Mesendoderm (in vitro differentiated cells): ENCODE data around the gene SCGB1C2.
A peak's percentile ranks its signal among the peaks of the same experiment; 100 is the strongest.

Experiments used
- DNase-seq: peaks from one replicate; pipeline ENCODE4 v3.0.0; 2013
- H2AK5ac ChIP-seq: 2 replicates; pipeline ENCODE4 v1.6.1; 2013; ENCODE audit warnings: low read length, inconsistent platforms
- H2BK120ac ChIP-seq: 2 replicates; pipeline ENCODE4 v1.6.1; 2013; ENCODE audit warnings: low read depth, mild to moderate bottlenecking, low read length, moderate library complexity, mixed read lengths
- H2BK15ac ChIP-seq: replicated peaks from 2 replicates; pipeline ENCODE4 v1.6.1; 2013; ENCODE audit warnings: low read depth, mild to moderate bottlenecking, moderate library complexity
- H2BK5ac ChIP-seq: 2 replicates; pipeline ENCODE4 v1.6.1; 2013; ENCODE audit warnings: low read length, inconsistent platforms
- H3K18ac ChIP-seq: 2 replicates; pipeline ENCODE4 v1.6.1; 2013; ENCODE audit warnings: mild to moderate bottlenecking, low read length, mixed read lengths
- H3K23ac ChIP-seq: one replicate; pipeline ENCODE4 v1.6.1; 2013; ENCODE audit warnings: low read length
- H3K27ac ChIP-seq: 2 replicates; pipeline ENCODE4 v1.5.1; 2013; ENCODE audit warnings: low read depth, mild to moderate bottlenecking, inconsistent platforms, low read length, moderate library complexity
- H3K27me3 ChIP-seq: 2 replicates; pipeline ENCODE4 v1.6.1; 2013; ENCODE audit warnings: low read length, control low read depth, mild to moderate bottlenecking, inconsistent platforms; ENCODE audit not compliant: insufficient read depth, poor library complexity
- H3K36me3 ChIP-seq: 2 replicates; pipeline ENCODE4 v1.6.1; 2013; ENCODE audit warnings: low read length, inconsistent platforms; ENCODE audit not compliant: control insufficient read depth, insufficient read depth
- H3K4ac ChIP-seq: one replicate; pipeline ENCODE4 v1.6.1; 2013; ENCODE audit warnings: low read depth, mild to moderate bottlenecking, low read length, moderate library complexity
- H3K4me1 ChIP-seq: 2 replicates; pipeline ENCODE4 v1.6.1; 2013; ENCODE audit warnings: low read depth, low read length, inconsistent platforms; ENCODE audit not compliant: control insufficient read depth
- H3K4me2 ChIP-seq: 2 replicates; pipeline ENCODE4 v1.6.1; 2013; ENCODE audit warnings: low read length
- H3K4me3 ChIP-seq: 2 replicates; pipeline ENCODE4 v1.5.1; 2013; ENCODE audit warnings: mild to moderate bottlenecking, low read length
- H3K56ac ChIP-seq: one replicate; pipeline ENCODE4 v1.6.1; 2013; ENCODE audit warnings: low read length
- H3K79me1 ChIP-seq: 2 replicates; pipeline ENCODE4 v1.6.1; 2013; ENCODE audit warnings: low read length, inconsistent platforms
- H3K79me2 ChIP-seq: 2 replicates; pipeline ENCODE4 v1.6.1; 2013; ENCODE audit warnings: mild to moderate bottlenecking, low read length; ENCODE audit not compliant: control insufficient read depth, insufficient read depth
- H3K9ac ChIP-seq: 2 replicates; pipeline ENCODE4 v1.6.1; 2013; ENCODE audit warnings: low read length, inconsistent platforms
- H4K5ac ChIP-seq: one replicate; pipeline ENCODE4 v1.6.1; 2013; ENCODE audit warnings: low read length
- H4K8ac ChIP-seq: one replicate; pipeline ENCODE4 v1.6.1; 2013; ENCODE audit warnings: low read depth, mild to moderate bottlenecking, control low read depth, low read length, moderate library complexity
- WGBS: extraction: QIAGEN DNeasy Blood & Tissue Kit; methylation state at CpG from one replicate; pipeline ENCODE4 v1.1.7; 2013; ENCODE audit warnings: low lambda C conversion rate, missing lambda C conversion rate; ENCODE audit not compliant: insufficient coverage; ENCODE audit errors: extremely low coverage; 5-methylcytosine and 5-hydroxymethylcytosine counted together

The SCGB1C2 gene

DNA sequence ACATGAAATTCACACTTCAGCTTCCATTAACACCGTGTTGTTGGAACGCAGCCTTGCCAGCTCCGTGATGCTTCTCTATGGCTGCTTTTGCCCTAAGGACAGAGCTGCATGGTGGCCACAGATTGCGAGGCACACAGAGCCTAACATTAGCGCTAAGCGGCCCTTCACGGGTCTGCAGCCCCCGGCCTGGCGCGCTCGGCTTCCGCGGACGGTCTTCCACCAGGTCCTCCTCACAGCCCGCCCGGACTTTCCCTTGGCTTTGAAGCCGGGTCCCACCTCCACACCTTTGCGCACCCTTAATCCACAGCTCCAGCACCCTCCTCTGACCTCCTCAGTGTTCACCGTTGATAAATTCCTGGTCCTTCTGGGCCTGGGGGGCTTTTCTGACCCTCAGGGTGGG is 19.6 kb downstream of the SCGB1C2 start:
- Histone ChIP-seq H2BK120ac (no peak overlapping the region), H3K56ac (no peak overlapping the region), H3K18ac (no peak overlapping the region), H3K4me1 (no peaks in the 10 kb centered on the region), H3K4me3 (no peak overlapping the region), H3K27me3 (no peaks in the 10 kb centered on the region), H2BK15ac (no peak overlapping the region), H3K79me2 (no peaks in the 10 kb centered on the region), H4K5ac (no peak overlapping the region), H3K4ac (no peak overlapping the region), H3K36me3 (no peaks in the 10 kb centered on the region), H4K8ac (no peak overlapping the region), H3K9ac (no peak overlapping the region), H2AK5ac (no peak overlapping the region), H3K23ac (no peak overlapping the region), H3K27ac (no peak overlapping the region), H3K79me1 (no peaks in the 10 kb centered on the region), H3K4me2 (no peak overlapping the region), H2BK5ac (no peak overlapping the region)
- no peak for DNase-seq
- WGBS = no CpG with 5 or more reads among the region's 19 CpGs

DNA sequence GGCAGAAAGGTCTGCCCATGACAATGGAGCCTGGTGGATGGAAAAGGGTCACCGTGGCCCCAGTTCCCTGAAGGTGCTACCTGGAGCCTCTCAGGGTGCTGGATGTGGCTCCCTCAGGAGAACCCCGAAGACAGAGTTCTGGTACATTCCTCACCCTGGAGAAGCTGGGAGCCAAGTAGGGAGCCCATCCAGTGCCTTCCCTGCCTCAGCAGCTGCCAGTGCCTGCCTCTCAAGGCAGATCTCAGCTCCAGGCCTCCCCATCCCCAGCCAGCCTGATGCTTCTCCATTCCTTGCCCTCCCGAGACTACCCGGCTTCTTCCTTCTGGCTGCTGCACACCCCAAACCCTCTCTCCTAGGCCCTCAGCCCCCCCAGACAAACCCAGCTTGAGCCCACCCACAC is 20.5 kb downstream of the SCGB1C2 start:
- no peak overlapping the region for H2BK120ac ChIP-seq
- WGBS = no CpG with 5 or more reads among the region's 4 CpGs

DNA sequence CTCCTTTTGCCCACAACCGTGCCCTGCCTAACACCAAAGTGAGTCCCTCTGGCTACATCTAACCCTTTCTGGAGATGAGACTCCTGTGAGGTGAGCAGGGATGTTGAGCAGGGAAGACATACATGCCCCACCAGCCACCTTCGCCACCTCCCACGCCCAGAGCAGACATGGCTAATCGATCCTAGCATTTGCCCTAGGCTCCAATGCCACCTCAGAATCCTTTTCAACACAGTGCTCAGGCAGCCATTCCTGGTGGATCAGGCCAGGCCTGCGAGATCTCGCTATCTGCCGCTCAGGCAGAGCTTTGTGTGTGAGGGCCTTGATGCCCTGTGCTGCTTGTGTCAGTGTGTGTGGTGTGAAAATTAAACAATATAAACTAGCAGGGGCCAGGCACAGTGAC is 21.0 kb downstream of the SCGB1C2 start:
- no peak overlapping the region for H3K18ac ChIP-seq

More for the DNA sequence above, 20.5 kb downstream of the SCGB1C2 start:
- H3K56ac ChIP-seq = no peak overlapping the region
- no peak overlapping the region for H3K4me2 ChIP-seq
- H3K4me1 ChIP-seq = no peaks in the 10 kb centered on the region
- no peaks in the 10 kb centered on the region for H3K79me1 ChIP-seq
- H2BK15ac ChIP-seq = no peak overlapping the region
- H3K9ac ChIP-seq = no peak overlapping the region
- H4K8ac ChIP-seq = no peak overlapping the region
- H3K4me3 ChIP-seq = no peak overlapping the region
- no peak overlapping the region for H3K18ac ChIP-seq
- H3K23ac ChIP-seq = no peak overlapping the region
- no peak overlapping the region for H3K27ac ChIP-seq
- H4K5ac ChIP-seq = no peak overlapping the region
- H3K4ac ChIP-seq = no peak overlapping the region
- H3K27me3 ChIP-seq = no peaks in the 10 kb centered on the region
- no peak overlapping the region for H2BK5ac ChIP-seq
- no peak overlapping the region for H2AK5ac ChIP-seq
- H3K79me2 ChIP-seq = no peaks in the 10 kb centered on the region
- DNase-seq = no peak
- H3K36me3 ChIP-seq = no peaks in the 10 kb centered on the region

DNA sequence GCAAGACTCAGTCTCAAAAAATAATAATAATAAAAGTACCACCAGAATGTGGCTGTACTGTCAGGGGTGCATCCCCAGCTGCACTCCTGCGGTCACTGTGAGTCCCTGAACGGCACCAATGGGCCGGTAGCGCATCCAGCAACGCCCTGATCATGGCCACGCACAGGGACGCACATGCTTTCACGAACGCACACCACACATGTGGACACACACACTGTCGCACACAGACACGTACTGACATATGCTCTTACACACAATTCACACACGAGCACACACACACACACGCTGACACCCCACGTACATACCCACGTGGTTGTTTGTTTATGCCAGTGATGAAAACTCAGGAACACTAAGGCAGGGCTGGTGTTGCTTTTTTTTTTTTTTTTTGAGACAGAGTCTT is 22.2 kb downstream of the SCGB1C2 start:
- H3K18ac ChIP-seq = no peak overlapping the region
- no peak overlapping the region for H3K23ac ChIP-seq
- H3K79me1 ChIP-seq = no peaks in the 10 kb centered on the region
- H3K79me2 ChIP-seq = no peaks in the 10 kb centered on the region
- no peak overlapping the region for H4K5ac ChIP-seq
- H3K27ac ChIP-seq = no peak overlapping the region
- no peak overlapping the region for H2BK5ac ChIP-seq
- no peak overlapping the region for H4K8ac ChIP-seq
- H3K4me3 ChIP-seq = no peak overlapping the region
- H2BK15ac ChIP-seq = no peak overlapping the region
- no peak overlapping the region for H2AK5ac ChIP-seq
- no peak for DNase-seq
- no CpG with 5 or more reads among the region's 15 CpGs for WGBS
- no peak overlapping the region for H3K56ac ChIP-seq
- H3K9ac ChIP-seq = no peak overlapping the region
- no peaks in the 10 kb centered on the region for H3K4me1 ChIP-seq
- H3K36me3 ChIP-seq = no peaks in the 10 kb centered on the region
- H2BK120ac ChIP-seq = no peak overlapping the region
- no peaks in the 10 kb centered on the region for H3K27me3 ChIP-seq
- no peak overlapping the region for H3K4me2 ChIP-seq
- no peak overlapping the region for H3K4ac ChIP-seq

More for the DNA sequence above, 21.0 kb downstream of the SCGB1C2 start:
- Histone ChIP-seq H3K4ac (no peak overlapping the region), H3K79me2 (no peaks in the 10 kb centered on the region), H4K8ac (no peak overlapping the region), H3K27me3 (no peaks in the 10 kb centered on the region), H3K4me1 (no peaks in the 10 kb centered on the region), H3K56ac (no peak overlapping the region), H2BK5ac (no peak overlapping the region), H3K79me1 (no peaks in the 10 kb centered on the region), H3K36me3 (no peaks in the 10 kb centered on the region), H3K4me2 (no peak overlapping the region), H3K9ac (no peak overlapping the region), H3K4me3 (no peak overlapping the region), H2BK120ac (no peak overlapping the region), H3K23ac (no peak overlapping the region), H3K27ac (no peak overlapping the region), H2AK5ac (no peak overlapping the region), H2BK15ac (no peak overlapping the region), H4K5ac (no peak overlapping the region)
- WGBS = no CpG with 5 or more reads among the region's 7 CpGs
- no peak for DNase-seq

DNA sequence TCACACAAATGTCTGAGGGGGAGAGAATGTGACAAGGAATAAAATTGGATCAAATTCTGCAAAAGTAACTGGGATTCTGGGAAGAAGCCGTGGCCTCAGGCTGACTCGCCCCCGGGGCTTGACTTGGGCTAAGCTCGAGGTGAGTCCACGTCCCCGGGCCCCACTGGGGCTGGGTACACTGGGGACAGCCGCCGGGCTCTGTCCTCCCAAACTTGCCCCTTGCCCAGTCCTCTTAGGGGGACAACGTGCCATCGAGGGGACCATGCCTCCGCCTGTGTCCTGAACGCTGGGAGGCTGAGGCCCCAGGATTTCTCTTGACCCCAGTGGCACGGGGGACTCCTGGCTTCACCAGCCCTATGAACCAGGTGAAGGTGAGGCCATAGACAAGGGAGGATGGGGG is 23.0 kb downstream of the SCGB1C2 start:
- no peaks in the 10 kb centered on the region for H3K79me1 ChIP-seq
- H3K4me1 ChIP-seq = no peaks in the 10 kb centered on the region
- no peaks in the 10 kb centered on the region for H3K36me3 ChIP-seq
- no peak overlapping the region for H3K4me3 ChIP-seq
- no peak overlapping the region for H3K4ac ChIP-seq
- no peak overlapping the region for H3K27ac ChIP-seq
- H3K79me2 ChIP-seq = no peaks in the 10 kb centered on the region
- H4K8ac ChIP-seq = no peak overlapping the region
- no peak overlapping the region for H4K5ac ChIP-seq
- H2BK5ac ChIP-seq = no peak overlapping the region
- no peaks in the 10 kb centered on the region for H3K27me3 ChIP-seq
- no peak overlapping the region for H2AK5ac ChIP-seq
- no CpG with 5 or more reads among the region's 13 CpGs for WGBS
- no peak overlapping the region for H3K4me2 ChIP-seq
- no peak overlapping the region for H3K9ac ChIP-seq
- H2BK15ac ChIP-seq = no peak overlapping the region
- DNase-seq = no peak
- H2BK120ac ChIP-seq = no peak overlapping the region
- H3K56ac ChIP-seq = no peak overlapping the region
- H3K18ac ChIP-seq = no peak overlapping the region
- H3K23ac ChIP-seq = no peak overlapping the region

DNA sequence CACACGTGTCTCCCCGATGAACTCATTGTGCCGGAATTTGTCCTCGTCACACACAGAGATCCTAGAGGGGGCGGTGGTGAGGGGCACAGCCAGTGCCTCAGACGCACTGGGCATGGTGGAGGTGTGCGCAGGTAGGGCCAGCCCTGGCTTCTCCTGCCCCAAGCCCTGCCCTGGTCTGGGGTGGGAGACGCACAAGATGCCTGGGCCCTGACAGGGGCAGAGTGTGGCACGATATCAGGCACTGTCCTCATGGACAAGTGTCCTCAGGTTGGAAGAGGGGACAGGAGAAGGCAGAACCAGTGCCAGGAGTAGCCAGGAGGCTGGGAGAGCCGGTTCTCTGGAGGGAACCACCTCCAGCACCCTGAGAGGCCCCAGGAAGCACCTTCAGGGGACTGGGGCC is 24.1 kb downstream of the SCGB1C2 start:
- no peaks in the 10 kb centered on the region for H3K4me1 ChIP-seq
- H3K23ac ChIP-seq = no peak overlapping the region
- no CpG with 5 or more reads among the region's 10 CpGs for WGBS
- no peak overlapping the region for H3K4ac ChIP-seq
- H3K79me1 ChIP-seq = no peaks in the 10 kb centered on the region
- H3K4me3 ChIP-seq = no peak overlapping the region
- DNase-seq = peak; percentile 41
- no peak overlapping the region for H3K56ac ChIP-seq
- H4K5ac ChIP-seq = no peak overlapping the region
- H3K9ac ChIP-seq = no peak overlapping the region
- no peak overlapping the region for H2BK15ac ChIP-seq
- H2BK120ac ChIP-seq = no peak overlapping the region
- no peaks in the 10 kb centered on the region for H3K79me2 ChIP-seq
- no peak overlapping the region for H2AK5ac ChIP-seq
- no peak overlapping the region for H2BK5ac ChIP-seq
- H3K36me3 ChIP-seq = no peaks in the 10 kb centered on the region
- H3K4me2 ChIP-seq = no peak overlapping the region
- H3K27me3 ChIP-seq = no peaks in the 10 kb centered on the region
- no peak overlapping the region for H4K8ac ChIP-seq
- H3K27ac ChIP-seq = no peak overlapping the region
- H3K18ac ChIP-seq = no peak overlapping the region
